WTC11 (cell line): ENCODE results near the gene HEXD. TPM values are rescaled to one million over a fixed set of nuclear protein-coding genes. Genes with fewer than 3 reads are reported as not detected.

Experiments
- ATAC-seq: fragments of 200-7000 bp; cut with Tn5 transposase; 2 replicates; pipeline ENCODE4 v1.10.0; 2021; ENCODE audit warnings: mild to moderate bottlenecking, moderate library complexity
- CTCF ChIA-PET: fragments of 300-600 bp; sonication (Branson Sonifier 250); formaldehyde crosslinking; loops from one replicate; lab custom pipeline; 2021; ENCODE audit warnings: antibody characterized with exemption; lab: Charles Lee
- POLR2A ChIA-PET: fragments of 350-600 bp; sonication (Branson Sonifier 250); formaldehyde crosslinking; loops from one replicate; lab custom pipeline; 2021; ENCODE audit warnings: antibody characterized with exemption; lab: Charles Lee
- DNase-seq: peaks from one replicate; pipeline ENCODE4 v3.0.0; 2021; ENCODE audit warnings: low spot score
- H3K27ac Mint-ChIP-seq: 2 replicates; pipeline ENCODE4 v1.8.0; 2021; ENCODE audit warnings: mixed read lengths
- H3K27me3 Mint-ChIP-seq: 2 replicates; pipeline ENCODE4 v1.8.0; 2021; ENCODE audit warnings: low read depth, mild to moderate bottlenecking, moderate library complexity, mixed read lengths
- H3K36me3 Mint-ChIP-seq: 2 replicates; pipeline ENCODE4 v1.8.0; 2021; ENCODE audit warnings: mixed read lengths
- H3K4me1 Mint-ChIP-seq: 2 replicates; pipeline ENCODE4 v1.8.0; 2022; ENCODE audit warnings: mixed read lengths
- H3K4me3 Mint-ChIP-seq: 2 replicates; pipeline ENCODE4 v1.8.0; 2021; ENCODE audit warnings: mild to moderate bottlenecking, moderate library complexity, mixed read lengths
- H3K9me3 Mint-ChIP-seq: 2 replicates; pipeline ENCODE4 v1.8.0; 2021; ENCODE audit warnings: mixed read lengths
- CBFB ChIP-seq: sonication (generic); formaldehyde crosslinking; IDR thresholded peaks from 2 replicates; pipeline ENCODE4 v1.8.1; 2022; ENCODE audit warnings: mild to moderate bottlenecking, low read depth, missing genetic modification reagents
- CREM ChIP-seq: sonication (generic); formaldehyde crosslinking; IDR thresholded peaks from 2 replicates; pipeline ENCODE4 v1.8.1; 2022; ENCODE audit warnings: mild to moderate bottlenecking, missing genetic modification reagents, moderate library complexity
- ETV6 ChIP-seq: sonication (generic); formaldehyde crosslinking; IDR thresholded peaks from 2 replicates; pipeline ENCODE4 v1.8.1; 2022; ENCODE audit warnings: mild to moderate bottlenecking, missing genetic modification reagents
- FOXK1 ChIP-seq: sonication (generic); formaldehyde crosslinking; IDR thresholded peaks from 2 replicates; pipeline ENCODE4 v1.8.0; 2022; ENCODE audit warnings: mild to moderate bottlenecking, moderate library complexity, missing genetic modification reagents
- KAT7 ChIP-seq: sonication (generic); formaldehyde crosslinking; IDR thresholded peaks from 2 replicates; pipeline ENCODE4 v1.8.1; 2023; ENCODE audit warnings: missing genetic modification reagents, mild to moderate bottlenecking, borderline replicate concordance
- NFATC4 ChIP-seq: fragments of 250-450 bp; sonication (Bioruptor Pico); IDR thresholded peaks from 2 replicates; pipeline ENCODE4 v1.9.0; 2021; ENCODE audit warnings: mild to moderate bottlenecking
- PRRX2 ChIP-seq: fragments of 250-450 bp; sonication (Bioruptor Pico); IDR thresholded peaks from 2 replicates; pipeline ENCODE4 v1.8.0; 2021; ENCODE audit warnings: mild to moderate bottlenecking
- SP1 ChIP-seq: sonication (generic); formaldehyde crosslinking; conservative IDR thresholded peaks from 2 replicates; pipeline ENCODE4 v1.8.1; 2022; ENCODE audit warnings: missing genetic modification reagents
- TCF7 ChIP-seq: sonication (generic); formaldehyde crosslinking; IDR thresholded peaks from 2 replicates; pipeline ENCODE4 v1.8.0; 2022; ENCODE audit warnings: mild to moderate bottlenecking, low read depth, missing genetic modification reagents, moderate library complexity
- TEAD4 ChIP-seq: sonication (generic); formaldehyde crosslinking; IDR thresholded peaks from 2 replicates; pipeline ENCODE4 v1.8.0; 2022; ENCODE audit warnings: mild to moderate bottlenecking, missing genetic modification reagents
- ZNF317 ChIP-seq: sonication (generic); formaldehyde crosslinking; IDR thresholded peaks from 2 replicates; pipeline ENCODE4 v1.8.1; 2023; ENCODE audit warnings: low read depth, mild to moderate bottlenecking, moderate library complexity, missing genetic modification reagents, borderline replicate concordance
- ZNF416 ChIP-seq: fragments of 250-450 bp; sonication (Bioruptor Pico); IDR thresholded peaks from 2 replicates; pipeline ENCODE4 v1.9.0; 2021; ENCODE audit warnings: mild to moderate bottlenecking, inconsistent platforms
- total RNA-seq: library from RNA; stranded (reverse); gene quantifications from 3 replicates; pipeline ENCODE4 v1.2.3, GENCODE V29; 2021
- TF ChIP-seq, protein P1 (sequence below): sonication (generic); formaldehyde crosslinking; IDR thresholded peaks from 2 replicates; pipeline ENCODE4 v1.8.1; 2022; ENCODE audit warnings: mild to moderate bottlenecking, missing genetic modification reagents, moderate library complexity, borderline replicate concordance
- TF ChIP-seq, protein P2 (sequence below): sonication (generic); formaldehyde crosslinking; conservative IDR thresholded peaks from 2 replicates; pipeline ENCODE4 v1.8.1; 2023; ENCODE audit warnings: mild to moderate bottlenecking, low read depth, missing genetic modification reagents, moderate library complexity
- TF ChIP-seq, protein P3 (sequence below): sonication (generic); formaldehyde crosslinking; IDR thresholded peaks from 2 replicates; pipeline ENCODE4 v1.8.1; 2023; ENCODE audit warnings: mild to moderate bottlenecking, missing genetic modification reagents, moderate library complexity
- TF ChIP-seq, protein P4 (sequence below): sonication (generic); formaldehyde crosslinking; conservative IDR thresholded peaks from 2 replicates; pipeline ENCODE4 v1.8.1; 2022; ENCODE audit warnings: mild to moderate bottlenecking, missing genetic modification reagents
- TF ChIP-seq, protein P5 (sequence below): sonication (generic); formaldehyde crosslinking; IDR thresholded peaks from 2 replicates; pipeline ENCODE4 v1.8.0; 2023; ENCODE audit warnings: missing genetic modification reagents
- TF ChIP-seq, protein P6 (sequence below): sonication (generic); formaldehyde crosslinking; IDR thresholded peaks from 2 replicates; pipeline ENCODE4 v1.8.1; 2023; ENCODE audit warnings: mild to moderate bottlenecking, moderate library complexity, missing genetic modification reagents
- TF ChIP-seq, protein P7 (sequence below): fragments of 200-600 bp; IDR thresholded peaks from 2 replicates; pipeline ENCODE4 v1.8.0; 2022; ENCODE audit warnings: antibody characterized with exemption
- TF ChIP-seq, protein P8 (sequence below): sonication (generic); formaldehyde crosslinking; IDR thresholded peaks from 2 replicates; pipeline ENCODE4 v1.8.1; 2022; ENCODE audit warnings: low read depth, mild to moderate bottlenecking, moderate library complexity, missing genetic modification reagents, borderline replicate concordance
- TF ChIP-seq, protein P9 (sequence below): sonication (generic); formaldehyde crosslinking; IDR thresholded peaks from 2 replicates; pipeline ENCODE4 v1.8.0; 2022; ENCODE audit warnings: mild to moderate bottlenecking, missing genetic modification reagents
- TF ChIP-seq, protein P10 (sequence below): sonication (generic); formaldehyde crosslinking; IDR thresholded peaks from 2 replicates; pipeline ENCODE4 v1.8.0; 2022; ENCODE audit warnings: mild to moderate bottlenecking, missing genetic modification reagents

The HEXD gene
- total RNA-seq, 1 experiment from 2014 or later, result 36.0 TPM

DNA sequence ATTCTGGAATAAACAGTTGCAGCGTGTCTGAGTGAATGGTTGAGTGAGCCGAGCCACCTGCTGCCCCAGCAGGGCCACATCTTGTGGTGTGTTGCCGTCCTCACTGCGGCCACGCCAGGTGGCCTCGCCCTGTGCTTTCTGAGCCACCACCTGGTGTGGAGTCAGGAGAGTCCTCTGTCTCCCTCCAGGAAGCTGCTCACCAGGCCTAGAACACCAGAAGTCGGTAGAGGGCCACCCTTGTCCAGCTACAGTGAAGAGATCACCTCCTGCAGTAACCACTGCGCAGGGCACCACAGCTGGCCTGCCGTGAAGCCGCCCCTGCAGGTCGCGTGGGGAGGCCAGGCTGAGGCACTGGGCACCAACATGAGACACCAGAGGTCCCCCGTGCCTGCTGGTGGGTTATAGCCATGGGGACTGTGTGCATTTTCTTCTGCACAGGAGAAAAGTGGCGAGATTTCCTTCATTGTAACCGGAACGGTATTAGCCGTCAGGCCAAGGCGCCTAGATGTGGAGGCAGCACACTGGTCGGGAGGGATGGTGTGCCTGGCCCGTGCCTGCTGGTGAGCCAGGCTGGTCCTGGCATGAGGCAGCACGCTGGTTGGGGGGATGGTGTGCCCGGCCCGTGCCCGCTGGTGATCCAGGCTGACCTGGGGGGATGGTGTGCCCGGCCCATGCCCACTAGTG is 72.5 kb downstream of the HEXD start (continued):
- TF ChIP-seq, protein P1, sequence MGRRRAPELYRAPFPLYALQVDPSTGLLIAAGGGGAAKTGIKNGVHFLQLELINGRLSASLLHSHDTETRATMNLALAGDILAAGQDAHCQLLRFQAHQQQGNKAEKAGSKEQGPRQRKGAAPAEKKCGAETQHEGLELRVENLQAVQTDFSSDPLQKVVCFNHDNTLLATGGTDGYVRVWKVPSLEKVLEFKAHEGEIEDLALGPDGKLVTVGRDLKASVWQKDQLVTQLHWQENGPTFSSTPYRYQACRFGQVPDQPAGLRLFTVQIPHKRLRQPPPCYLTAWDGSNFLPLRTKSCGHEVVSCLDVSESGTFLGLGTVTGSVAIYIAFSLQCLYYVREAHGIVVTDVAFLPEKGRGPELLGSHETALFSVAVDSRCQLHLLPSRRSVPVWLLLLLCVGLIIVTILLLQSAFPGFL, result no peak
- TF ChIP-seq, protein P2, sequence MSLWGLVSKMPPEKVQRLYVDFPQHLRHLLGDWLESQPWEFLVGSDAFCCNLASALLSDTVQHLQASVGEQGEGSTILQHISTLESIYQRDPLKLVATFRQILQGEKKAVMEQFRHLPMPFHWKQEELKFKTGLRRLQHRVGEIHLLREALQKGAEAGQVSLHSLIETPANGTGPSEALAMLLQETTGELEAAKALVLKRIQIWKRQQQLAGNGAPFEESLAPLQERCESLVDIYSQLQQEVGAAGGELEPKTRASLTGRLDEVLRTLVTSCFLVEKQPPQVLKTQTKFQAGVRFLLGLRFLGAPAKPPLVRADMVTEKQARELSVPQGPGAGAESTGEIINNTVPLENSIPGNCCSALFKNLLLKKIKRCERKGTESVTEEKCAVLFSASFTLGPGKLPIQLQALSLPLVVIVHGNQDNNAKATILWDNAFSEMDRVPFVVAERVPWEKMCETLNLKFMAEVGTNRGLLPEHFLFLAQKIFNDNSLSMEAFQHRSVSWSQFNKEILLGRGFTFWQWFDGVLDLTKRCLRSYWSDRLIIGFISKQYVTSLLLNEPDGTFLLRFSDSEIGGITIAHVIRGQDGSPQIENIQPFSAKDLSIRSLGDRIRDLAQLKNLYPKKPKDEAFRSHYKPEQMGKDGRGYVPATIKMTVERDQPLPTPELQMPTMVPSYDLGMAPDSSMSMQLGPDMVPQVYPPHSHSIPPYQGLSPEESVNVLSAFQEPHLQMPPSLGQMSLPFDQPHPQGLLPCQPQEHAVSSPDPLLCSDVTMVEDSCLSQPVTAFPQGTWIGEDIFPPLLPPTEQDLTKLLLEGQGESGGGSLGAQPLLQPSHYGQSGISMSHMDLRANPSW, result no peak
- TF ChIP-seq PRRX2 (CRISPR knock-in tag) (no peak), SP1 (no peak)

DNA sequence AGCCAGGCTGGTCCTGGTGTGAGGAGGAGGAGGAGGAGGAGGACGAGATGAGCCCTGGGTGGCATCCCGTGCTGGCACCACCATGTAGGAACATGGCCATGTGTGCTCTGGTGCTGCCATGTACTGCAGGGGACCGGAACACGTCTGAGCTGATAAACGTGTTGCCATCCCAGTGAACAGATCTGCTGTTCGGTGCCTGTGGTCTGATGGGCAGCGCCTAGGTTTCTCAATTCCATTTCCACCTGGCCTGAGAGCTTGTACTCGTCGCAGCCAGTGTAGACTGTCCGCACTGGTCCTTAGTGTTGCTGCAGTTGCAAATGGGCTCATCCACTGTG is 73.0 kb downstream of the HEXD start:
- H3K27ac Mint-ChIP-seq, result peak overlapping the region; percentile 68; the same call in 1 of the 2 replicates
- ATAC-seq (no peak), DNase-seq (no peak)
- peaks cover 12% of the 10 kb centered on the region for H3K4me1 Mint-ChIP-seq
- peaks cover 10% of the 10 kb centered on the region for H3K27me3 Mint-ChIP-seq
- ChIA-PET POLR2A (no interaction called here), CTCF (no interaction called here)
- H3K9me3 Mint-ChIP-seq, result no peaks in the 10 kb centered on the region
- H3K36me3 Mint-ChIP-seq, result peaks cover 17% of the 10 kb centered on the region
- H3K4me3 Mint-ChIP-seq, result no peak overlapping the region
- TF ChIP-seq, protein P3, sequence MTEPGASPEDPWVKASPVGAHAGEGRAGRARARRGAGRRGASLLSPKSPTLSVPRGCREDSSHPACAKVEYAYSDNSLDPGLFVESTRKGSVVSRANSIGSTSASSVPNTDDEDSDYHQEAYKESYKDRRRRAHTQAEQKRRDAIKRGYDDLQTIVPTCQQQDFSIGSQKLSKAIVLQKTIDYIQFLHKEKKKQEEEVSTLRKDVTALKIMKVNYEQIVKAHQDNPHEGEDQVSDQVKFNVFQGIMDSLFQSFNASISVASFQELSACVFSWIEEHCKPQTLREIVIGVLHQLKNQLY (CRISPR knock-in tag), result no peak
- no peak for TF ChIP-seq TCF7
- TF ChIP-seq, protein P4, sequence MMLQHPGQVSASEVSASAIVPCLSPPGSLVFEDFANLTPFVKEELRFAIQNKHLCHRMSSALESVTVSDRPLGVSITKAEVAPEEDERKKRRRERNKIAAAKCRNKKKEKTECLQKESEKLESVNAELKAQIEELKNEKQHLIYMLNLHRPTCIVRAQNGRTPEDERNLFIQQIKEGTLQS (CRISPR knock-in tag), result no peak
- TF ChIP-seq ETV6 (CRISPR knock-in tag), result no peak
- TF ChIP-seq NFATC4 (CRISPR knock-in tag), result no peak
- TF ChIP-seq CREM (CRISPR knock-in tag), result no peak
- TF ChIP-seq ZNF416 (CRISPR knock-in tag), result no peak
- TF ChIP-seq, protein P5, sequence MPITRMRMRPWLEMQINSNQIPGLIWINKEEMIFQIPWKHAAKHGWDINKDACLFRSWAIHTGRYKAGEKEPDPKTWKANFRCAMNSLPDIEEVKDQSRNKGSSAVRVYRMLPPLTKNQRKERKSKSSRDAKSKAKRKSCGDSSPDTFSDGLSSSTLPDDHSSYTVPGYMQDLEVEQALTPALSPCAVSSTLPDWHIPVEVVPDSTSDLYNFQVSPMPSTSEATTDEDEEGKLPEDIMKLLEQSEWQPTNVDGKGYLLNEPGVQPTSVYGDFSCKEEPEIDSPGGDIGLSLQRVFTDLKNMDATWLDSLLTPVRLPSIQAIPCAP (CRISPR knock-in tag), result no peak
- no peak for TF ChIP-seq ZNF317 (CRISPR knock-in tag)
- TF ChIP-seq KAT7 (CRISPR knock-in tag), result no peak
- TF ChIP-seq TEAD4 (CRISPR knock-in tag), result no peak
- TF ChIP-seq, protein P6, sequence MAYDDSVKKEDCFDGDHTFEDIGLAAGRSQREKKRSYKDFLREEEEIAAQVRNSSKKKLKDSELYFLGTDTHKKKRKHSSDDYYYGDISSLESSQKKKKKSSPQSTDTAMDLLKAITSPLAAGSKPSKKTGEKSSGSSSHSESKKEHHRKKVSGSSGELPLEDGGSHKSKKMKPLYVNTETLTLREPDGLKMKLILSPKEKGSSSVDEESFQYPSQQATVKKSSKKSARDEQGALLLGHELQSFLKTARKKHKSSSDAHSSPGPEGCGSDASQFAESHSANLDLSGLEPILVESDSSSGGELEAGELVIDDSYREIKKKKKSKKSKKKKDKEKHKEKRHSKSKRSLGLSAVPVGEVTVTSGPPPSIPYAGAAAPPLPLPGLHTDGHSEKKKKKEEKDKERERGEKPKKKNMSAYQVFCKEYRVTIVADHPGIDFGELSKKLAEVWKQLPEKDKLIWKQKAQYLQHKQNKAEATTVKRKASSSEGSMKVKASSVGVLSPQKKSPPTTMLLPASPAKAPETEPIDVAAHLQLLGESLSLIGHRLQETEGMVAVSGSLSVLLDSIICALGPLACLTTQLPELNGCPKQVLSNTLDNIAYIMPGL (CRISPR knock-in tag), result no peak
- TF ChIP-seq, protein P7, sequence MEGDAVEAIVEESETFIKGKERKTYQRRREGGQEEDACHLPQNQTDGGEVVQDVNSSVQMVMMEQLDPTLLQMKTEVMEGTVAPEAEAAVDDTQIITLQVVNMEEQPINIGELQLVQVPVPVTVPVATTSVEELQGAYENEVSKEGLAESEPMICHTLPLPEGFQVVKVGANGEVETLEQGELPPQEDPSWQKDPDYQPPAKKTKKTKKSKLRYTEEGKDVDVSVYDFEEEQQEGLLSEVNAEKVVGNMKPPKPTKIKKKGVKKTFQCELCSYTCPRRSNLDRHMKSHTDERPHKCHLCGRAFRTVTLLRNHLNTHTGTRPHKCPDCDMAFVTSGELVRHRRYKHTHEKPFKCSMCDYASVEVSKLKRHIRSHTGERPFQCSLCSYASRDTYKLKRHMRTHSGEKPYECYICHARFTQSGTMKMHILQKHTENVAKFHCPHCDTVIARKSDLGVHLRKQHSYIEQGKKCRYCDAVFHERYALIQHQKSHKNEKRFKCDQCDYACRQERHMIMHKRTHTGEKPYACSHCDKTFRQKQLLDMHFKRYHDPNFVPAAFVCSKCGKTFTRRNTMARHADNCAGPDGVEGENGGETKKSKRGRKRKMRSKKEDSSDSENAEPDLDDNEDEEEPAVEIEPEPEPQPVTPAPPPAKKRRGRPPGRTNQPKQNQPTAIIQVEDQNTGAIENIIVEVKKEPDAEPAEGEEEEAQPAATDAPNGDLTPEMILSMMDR, result no peak
- TF ChIP-seq, protein P8, sequence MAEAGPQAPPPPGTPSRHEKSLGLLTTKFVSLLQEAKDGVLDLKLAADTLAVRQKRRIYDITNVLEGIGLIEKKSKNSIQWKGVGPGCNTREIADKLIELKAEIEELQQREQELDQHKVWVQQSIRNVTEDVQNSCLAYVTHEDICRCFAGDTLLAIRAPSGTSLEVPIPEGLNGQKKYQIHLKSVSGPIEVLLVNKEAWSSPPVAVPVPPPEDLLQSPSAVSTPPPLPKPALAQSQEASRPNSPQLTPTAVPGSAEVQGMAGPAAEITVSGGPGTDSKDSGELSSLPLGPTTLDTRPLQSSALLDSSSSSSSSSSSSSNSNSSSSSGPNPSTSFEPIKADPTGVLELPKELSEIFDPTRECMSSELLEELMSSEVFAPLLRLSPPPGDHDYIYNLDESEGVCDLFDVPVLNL (CRISPR knock-in tag), result no peak
- no peak for TF ChIP-seq CBFB (CRISPR knock-in tag)
- no peak for TF ChIP-seq FOXK1 (CRISPR knock-in tag)
- TF ChIP-seq, protein P9, sequence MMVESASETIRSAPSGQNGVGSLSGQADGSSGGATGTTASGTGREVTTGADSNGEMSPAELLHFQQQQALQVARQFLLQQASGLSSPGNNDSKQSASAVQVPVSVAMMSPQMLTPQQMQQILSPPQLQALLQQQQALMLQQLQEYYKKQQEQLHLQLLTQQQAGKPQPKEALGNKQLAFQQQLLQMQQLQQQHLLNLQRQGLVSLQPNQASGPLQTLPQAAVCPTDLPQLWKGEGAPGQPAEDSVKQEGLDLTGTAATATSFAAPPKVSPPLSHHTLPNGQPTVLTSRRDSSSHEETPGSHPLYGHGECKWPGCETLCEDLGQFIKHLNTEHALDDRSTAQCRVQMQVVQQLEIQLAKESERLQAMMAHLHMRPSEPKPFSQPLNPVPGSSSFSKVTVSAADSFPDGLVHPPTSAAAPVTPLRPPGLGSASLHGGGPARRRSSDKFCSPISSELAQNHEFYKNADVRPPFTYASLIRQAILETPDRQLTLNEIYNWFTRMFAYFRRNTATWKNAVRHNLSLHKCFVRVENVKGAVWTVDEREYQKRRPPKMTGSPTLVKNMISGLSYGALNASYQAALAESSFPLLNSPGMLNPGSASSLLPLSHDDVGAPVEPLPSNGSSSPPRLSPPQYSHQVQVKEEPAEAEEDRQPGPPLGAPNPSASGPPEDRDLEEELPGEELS (CRISPR knock-in tag), result no peak
- TF ChIP-seq, protein P10, sequence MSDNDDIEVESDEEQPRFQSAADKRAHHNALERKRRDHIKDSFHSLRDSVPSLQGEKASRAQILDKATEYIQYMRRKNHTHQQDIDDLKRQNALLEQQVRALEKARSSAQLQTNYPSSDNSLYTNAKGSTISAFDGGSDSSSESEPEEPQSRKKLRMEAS (CRISPR knock-in tag), result no peak
